ENCODE data around the gene TBC1D5.

DNA sequence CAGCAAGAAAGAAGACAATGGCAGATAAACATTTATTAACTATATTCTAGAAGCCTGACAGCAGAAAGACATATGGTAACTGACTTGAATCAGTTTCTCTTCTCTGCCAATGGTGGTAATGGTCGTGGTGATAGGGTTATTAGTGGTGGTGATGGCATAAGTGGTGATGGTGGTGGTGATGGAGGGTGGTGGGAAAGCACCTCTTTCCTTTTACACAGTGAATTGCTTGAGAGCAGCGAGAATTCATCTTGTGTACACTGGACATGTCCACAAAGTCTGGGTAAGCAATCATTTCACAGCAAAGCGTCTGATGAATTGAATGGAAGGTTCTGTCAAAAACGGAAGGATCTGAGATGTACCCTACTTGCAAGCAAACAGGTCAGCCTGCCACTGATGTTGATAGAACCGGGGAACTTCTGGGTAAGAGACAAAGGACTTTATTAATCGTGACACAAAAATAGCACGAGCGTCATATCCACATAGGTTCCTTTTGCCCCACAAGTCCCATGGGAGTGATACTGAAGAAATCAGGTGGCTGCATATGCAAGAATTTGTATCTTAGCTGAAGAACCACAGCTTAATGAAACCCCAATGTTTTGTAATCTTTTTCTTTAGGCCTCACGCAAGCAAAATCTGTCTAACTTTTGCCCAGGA is 23.5 kb upstream of the TBC1D5 start:
- TF ChIP-seq, protein P1, sequence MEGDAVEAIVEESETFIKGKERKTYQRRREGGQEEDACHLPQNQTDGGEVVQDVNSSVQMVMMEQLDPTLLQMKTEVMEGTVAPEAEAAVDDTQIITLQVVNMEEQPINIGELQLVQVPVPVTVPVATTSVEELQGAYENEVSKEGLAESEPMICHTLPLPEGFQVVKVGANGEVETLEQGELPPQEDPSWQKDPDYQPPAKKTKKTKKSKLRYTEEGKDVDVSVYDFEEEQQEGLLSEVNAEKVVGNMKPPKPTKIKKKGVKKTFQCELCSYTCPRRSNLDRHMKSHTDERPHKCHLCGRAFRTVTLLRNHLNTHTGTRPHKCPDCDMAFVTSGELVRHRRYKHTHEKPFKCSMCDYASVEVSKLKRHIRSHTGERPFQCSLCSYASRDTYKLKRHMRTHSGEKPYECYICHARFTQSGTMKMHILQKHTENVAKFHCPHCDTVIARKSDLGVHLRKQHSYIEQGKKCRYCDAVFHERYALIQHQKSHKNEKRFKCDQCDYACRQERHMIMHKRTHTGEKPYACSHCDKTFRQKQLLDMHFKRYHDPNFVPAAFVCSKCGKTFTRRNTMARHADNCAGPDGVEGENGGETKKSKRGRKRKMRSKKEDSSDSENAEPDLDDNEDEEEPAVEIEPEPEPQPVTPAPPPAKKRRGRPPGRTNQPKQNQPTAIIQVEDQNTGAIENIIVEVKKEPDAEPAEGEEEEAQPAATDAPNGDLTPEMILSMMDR (conservative IDR thresholded peaks at IDR 0.05; ENCODE audit: low read depth, low read length): no peak
- no peak for TF ChIP-seq POLR2A (IDR thresholded peaks at IDR 0.05; ENCODE audit: low read depth, low read length)
- TF ChIP-seq CEBPB (IDR thresholded peaks at IDR 0.05; ENCODE audit: low read depth, low read length): no peak
- no peak for TF ChIP-seq USF2 (IDR thresholded peaks at IDR 0.05; ENCODE audit: low read depth, low read length)
- no peak for TF ChIP-seq RFX5 (IDR thresholded peaks at IDR 0.05; ENCODE audit: low read depth, low read length)
- TF ChIP-seq BHLHE40 (IDR thresholded peaks at IDR 0.05; ENCODE audit: low read depth, low read length): no peak
- TF ChIP-seq MXI1 (IDR thresholded peaks at IDR 0.05; ENCODE audit: borderline replicate concordance, low read depth, low read length): no peak
- TF ChIP-seq SMC3 (IDR thresholded peaks at IDR 0.05; ENCODE audit: low read depth, low read length): no peak
- TF ChIP-seq, protein P2, sequence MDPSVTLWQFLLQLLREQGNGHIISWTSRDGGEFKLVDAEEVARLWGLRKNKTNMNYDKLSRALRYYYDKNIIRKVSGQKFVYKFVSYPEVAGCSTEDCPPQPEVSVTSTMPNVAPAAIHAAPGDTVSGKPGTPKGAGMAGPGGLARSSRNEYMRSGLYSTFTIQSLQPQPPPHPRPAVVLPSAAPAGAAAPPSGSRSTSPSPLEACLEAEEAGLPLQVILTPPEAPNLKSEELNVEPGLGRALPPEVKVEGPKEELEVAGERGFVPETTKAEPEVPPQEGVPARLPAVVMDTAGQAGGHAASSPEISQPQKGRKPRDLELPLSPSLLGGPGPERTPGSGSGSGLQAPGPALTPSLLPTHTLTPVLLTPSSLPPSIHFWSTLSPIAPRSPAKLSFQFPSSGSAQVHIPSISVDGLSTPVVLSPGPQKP (IDR thresholded peaks at IDR 0.05; ENCODE audit: borderline replicate concordance, low read depth, low read length): no peak
- TF ChIP-seq CHD1 (IDR thresholded peaks at IDR 0.05; ENCODE audit: low read depth, low read length): no peak
- no peak for TF ChIP-seq NFE2L2 (IDR thresholded peaks at IDR 0.05; ENCODE audit: low read depth, low read length)

Data from IMR-90 (cell line).